ENCODE measurements around the gene TOP1. TPM values are rescaled to one million over a fixed set of nuclear protein-coding genes. Genes with fewer than 3 reads are reported as not detected.

The TOP1 gene
- polyA plus RNA-seq, 2 of the 4 experiments (the other 2 are of a cell fraction) = 20.8 to 70.6 TPM

DNA sequence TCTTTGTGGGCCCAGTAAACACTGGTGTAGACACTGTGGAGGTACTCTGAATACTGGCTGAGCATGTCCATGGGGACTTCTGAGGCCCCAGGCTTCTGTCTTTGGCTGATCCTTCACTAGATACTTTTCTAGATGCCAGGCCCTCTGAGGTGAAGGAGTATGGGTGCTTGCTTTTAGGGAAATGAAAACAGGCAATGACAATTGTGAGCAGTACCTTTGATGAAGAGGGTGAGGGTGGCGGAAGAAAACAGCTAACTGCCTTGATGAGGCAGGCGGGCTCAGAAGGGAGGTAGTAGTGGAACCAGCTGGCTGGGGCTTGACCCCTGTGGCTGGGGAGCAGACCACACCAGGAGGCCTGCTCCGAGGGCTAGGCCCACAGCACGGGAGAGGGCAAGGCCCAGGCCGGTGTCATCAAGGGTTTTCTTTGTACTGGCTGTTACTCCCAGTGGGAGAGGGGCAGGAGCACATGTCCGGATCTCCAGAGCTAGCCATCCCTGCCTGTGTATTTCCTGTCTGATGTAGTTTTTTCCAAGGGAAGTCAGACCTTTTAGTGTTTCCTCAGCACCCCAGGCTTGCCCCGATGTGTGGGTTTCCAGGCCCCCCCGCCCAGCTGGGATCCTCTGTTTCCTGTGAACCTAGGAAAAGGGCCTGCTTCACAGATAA, 112.7 kb downstream of the TOP1 start:
- Histone ChIP-seq H3K4me2 (no peak overlapping the region), H3K9me3 (no peaks in the 10 kb centered on the region), H3K4me1 (peaks cover 7% of the 10 kb centered on the region), H3K4me3 (no peak overlapping the region), H3K27ac (no peak overlapping the region)
- ATAC-seq (no peak), DNase-seq (ENCODE audit: low read depth in 1 of 2, low spot score in 1 of 2) (no peak), FAIRE-seq (no peak)
- 78% methylated on average over 8 of the region's 8 CpGs for WGBS (ENCODE audit: missing lambda C conversion rate)
- ChIA-PET POLR2A (no interaction called here), CTCF (interaction anchor here (0.8 to 2.9 kb wide), 3 partner anchors 17 to 199 kb away, joined by 3 to 18 read pairs (median 3); partner anchors contain the start of gene LPIN3)
- TF ChIP-seq BHLHE40 (IDR thresholded peaks at IDR 0.05; ENCODE audit: low read depth, low read length) (no peak), CEBPB (IDR thresholded peaks at IDR 0.05) (no peak), POLR2AphosphoS2 (conservative IDR thresholded peaks at IDR 0.05; ENCODE audit: low read length) (no peak), HEYL (CRISPR knock-in tag; IDR thresholded peaks at IDR 0.05) (no peak), KDM5A (IDR thresholded peaks at IDR 0.05) (no peak), MAZ (IDR thresholded peaks at IDR 0.05; ENCODE audit: borderline replicate concordance, low read depth, low read length) (no peak), GATA3 (IDR thresholded peaks at IDR 0.05; ENCODE audit: borderline replicate concordance) (no peak)

DNA sequence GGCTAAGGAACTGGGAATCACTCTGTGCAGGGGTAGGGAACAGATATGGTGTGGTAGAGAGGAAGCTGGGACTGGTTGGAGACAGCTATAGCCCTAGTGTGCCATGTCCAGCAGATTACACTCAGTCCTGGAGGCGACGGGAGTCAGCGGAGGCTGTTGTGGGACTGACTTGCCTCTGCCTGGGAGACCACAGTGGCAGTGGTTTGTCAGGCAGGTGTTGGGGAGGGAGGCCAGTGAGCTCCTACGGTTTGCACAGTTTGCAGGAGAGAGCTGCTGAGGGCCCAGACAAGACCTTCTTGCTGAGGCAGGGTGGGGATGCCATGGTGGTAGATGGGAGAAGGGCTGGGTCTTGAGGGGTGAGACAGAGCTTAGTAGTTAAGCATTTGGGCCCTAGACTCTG, 113.6 kb downstream of the TOP1 start:
- FAIRE-seq (no peak), ATAC-seq (no peak), DNase-seq (ENCODE audit: low read depth in 1 of 2, low spot score in 1 of 2) (no peak)
- CTCF ChIA-PET = interaction anchor here (1.3 to 2.9 kb wide), 3 partner anchors 16 to 198 kb away, joined by 3 to 18 read pairs (median 4); partner anchors contain the start of gene LPIN3
- Histone ChIP-seq H3K4me3 (no peak overlapping the region), H3K9me3 (no peaks in the 10 kb centered on the region), H3K27ac (no peak overlapping the region), H3K4me2 (no peak overlapping the region), H3K4me1 (peaks cover 7% of the 10 kb centered on the region)
- TF ChIP-seq NFE2L2 (conservative IDR thresholded peaks at IDR 0.05; ENCODE audit: low read length) (no peak), JUN (IDR thresholded peaks at IDR 0.05) (no peak), ZSCAN20 (CRISPR knock-in tag; IDR thresholded peaks at IDR 0.05) (no peak), POLR2A (IDR thresholded peaks at IDR 0.05; ENCODE audit: low read length) (no peak), RAD21 (conservative IDR thresholded peaks at IDR 0.05 in 1 of 2, IDR thresholded peaks at IDR 0.05 in 1 of 2) (no peak), FOSB (CRISPR knock-in tag; IDR thresholded peaks at IDR 0.05) (no peak)
- TF ChIP-seq, protein P1, sequence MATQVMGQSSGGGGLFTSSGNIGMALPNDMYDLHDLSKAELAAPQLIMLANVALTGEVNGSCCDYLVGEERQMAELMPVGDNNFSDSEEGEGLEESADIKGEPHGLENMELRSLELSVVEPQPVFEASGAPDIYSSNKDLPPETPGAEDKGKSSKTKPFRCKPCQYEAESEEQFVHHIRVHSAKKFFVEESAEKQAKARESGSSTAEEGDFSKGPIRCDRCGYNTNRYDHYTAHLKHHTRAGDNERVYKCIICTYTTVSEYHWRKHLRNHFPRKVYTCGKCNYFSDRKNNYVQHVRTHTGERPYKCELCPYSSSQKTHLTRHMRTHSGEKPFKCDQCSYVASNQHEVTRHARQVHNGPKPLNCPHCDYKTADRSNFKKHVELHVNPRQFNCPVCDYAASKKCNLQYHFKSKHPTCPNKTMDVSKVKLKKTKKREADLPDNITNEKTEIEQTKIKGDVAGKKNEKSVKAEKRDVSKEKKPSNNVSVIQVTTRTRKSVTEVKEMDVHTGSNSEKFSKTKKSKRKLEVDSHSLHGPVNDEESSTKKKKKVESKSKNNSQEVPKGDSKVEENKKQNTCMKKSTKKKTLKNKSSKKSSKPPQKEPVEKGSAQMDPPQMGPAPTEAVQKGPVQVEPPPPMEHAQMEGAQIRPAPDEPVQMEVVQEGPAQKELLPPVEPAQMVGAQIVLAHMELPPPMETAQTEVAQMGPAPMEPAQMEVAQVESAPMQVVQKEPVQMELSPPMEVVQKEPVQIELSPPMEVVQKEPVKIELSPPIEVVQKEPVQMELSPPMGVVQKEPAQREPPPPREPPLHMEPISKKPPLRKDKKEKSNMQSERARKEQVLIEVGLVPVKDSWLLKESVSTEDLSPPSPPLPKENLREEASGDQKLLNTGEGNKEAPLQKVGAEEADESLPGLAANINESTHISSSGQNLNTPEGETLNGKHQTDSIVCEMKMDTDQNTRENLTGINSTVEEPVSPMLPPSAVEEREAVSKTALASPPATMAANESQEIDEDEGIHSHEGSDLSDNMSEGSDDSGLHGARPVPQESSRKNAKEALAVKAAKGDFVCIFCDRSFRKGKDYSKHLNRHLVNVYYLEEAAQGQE (IDR thresholded peaks at IDR 0.05) = no peak
- TF ChIP-seq, protein P2, sequence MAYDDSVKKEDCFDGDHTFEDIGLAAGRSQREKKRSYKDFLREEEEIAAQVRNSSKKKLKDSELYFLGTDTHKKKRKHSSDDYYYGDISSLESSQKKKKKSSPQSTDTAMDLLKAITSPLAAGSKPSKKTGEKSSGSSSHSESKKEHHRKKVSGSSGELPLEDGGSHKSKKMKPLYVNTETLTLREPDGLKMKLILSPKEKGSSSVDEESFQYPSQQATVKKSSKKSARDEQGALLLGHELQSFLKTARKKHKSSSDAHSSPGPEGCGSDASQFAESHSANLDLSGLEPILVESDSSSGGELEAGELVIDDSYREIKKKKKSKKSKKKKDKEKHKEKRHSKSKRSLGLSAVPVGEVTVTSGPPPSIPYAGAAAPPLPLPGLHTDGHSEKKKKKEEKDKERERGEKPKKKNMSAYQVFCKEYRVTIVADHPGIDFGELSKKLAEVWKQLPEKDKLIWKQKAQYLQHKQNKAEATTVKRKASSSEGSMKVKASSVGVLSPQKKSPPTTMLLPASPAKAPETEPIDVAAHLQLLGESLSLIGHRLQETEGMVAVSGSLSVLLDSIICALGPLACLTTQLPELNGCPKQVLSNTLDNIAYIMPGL (CRISPR knock-in tag; IDR thresholded peaks at IDR 0.05; ENCODE audit: borderline replicate concordance) = no peak
- TF ChIP-seq, protein P3, sequence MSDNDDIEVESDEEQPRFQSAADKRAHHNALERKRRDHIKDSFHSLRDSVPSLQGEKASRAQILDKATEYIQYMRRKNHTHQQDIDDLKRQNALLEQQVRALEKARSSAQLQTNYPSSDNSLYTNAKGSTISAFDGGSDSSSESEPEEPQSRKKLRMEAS (IDR thresholded peaks at IDR 0.05) = no peak
- POLR2A ChIA-PET = interaction anchor here (0.7 kb wide), 2 partner anchors 11 to 201 kb away, joined by 3 to 4 read pairs; no protein-coding TSS in a partner anchor
- WGBS (ENCODE audit: missing lambda C conversion rate) = 94% methylated on average over 4 of the region's 4 CpGs

DNA sequence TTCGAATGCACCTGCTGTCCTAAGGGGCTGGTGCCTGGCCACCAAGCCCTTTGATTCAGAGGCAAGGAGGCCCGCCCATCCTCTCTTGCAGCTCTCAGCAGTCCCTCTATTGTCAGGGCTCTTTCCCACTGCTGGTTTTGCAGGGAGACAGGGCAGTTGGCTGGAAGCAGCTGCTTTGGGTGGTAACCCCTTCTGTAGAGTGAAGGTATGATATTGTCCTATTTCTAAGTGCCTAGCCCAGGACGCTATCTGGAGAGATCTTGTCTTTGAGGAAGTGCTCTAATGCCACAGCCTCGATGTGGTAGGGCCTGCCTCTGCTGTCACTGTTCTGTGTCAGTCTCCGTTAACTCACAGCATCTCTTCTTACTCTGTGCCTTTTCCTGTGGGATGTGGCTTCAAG, 114.3 kb downstream of the TOP1 start:
- POLR2A ChIA-PET = interaction anchor here (0.7 kb wide), 1 partner anchor 200 kb away, joined by 4 read pairs; no protein-coding TSS in a partner anchor
- Histone ChIP-seq H3K4me2 (no peak overlapping the region), H3K4me1 (peaks cover 7% of the 10 kb centered on the region), H3K9me3 (no peaks in the 10 kb centered on the region), H3K4me3 (no peak overlapping the region), H3K27ac (no peak overlapping the region)
- TF ChIP-seq HOXB13 (CRISPR knock-in tag; IDR thresholded peaks at IDR 0.05; ENCODE audit: low read depth) (no peak), HOXB5 (CRISPR knock-in tag; IDR thresholded peaks at IDR 0.05) (no peak), ZNF302 (CRISPR knock-in tag; IDR thresholded peaks at IDR 0.05) (no peak), NFE2L2 (conservative IDR thresholded peaks at IDR 0.05; ENCODE audit: low read length) (no peak), RNF2 (IDR thresholded peaks at IDR 0.05; ENCODE audit: borderline replicate concordance, low read depth) (no peak), RAD21 (conservative IDR thresholded peaks at IDR 0.05 in 1 of 2, IDR thresholded peaks at IDR 0.05 in 1 of 2) (no peak), ZSCAN20 (CRISPR knock-in tag; IDR thresholded peaks at IDR 0.05) (no peak), CHD4 (IDR thresholded peaks at IDR 0.05; ENCODE audit: borderline replicate concordance) (no peak), CHD2 (IDR thresholded peaks at IDR 0.05; ENCODE audit: low read length, partially characterized antibody) (no peak), ZFP36 (IDR thresholded peaks at IDR 0.05; ENCODE audit: borderline replicate concordance, partially characterized antibody) (no peak)
- TF ChIP-seq, protein P4, sequence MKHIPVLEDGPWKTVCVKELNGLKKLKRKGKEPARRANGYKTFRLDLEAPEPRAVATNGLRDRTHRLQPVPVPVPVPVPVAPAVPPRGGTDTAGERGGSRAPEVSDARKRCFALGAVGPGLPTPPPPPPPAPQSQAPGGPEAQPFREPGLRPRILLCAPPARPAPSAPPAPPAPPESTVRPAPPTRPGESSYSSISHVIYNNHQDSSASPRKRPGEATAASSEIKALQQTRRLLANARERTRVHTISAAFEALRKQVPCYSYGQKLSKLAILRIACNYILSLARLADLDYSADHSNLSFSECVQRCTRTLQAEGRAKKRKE (CRISPR knock-in tag; IDR thresholded peaks at IDR 0.05; ENCODE audit: low read depth) = no peak
- FAIRE-seq (no peak), DNase-seq (ENCODE audit: low read depth in 1 of 2, low spot score in 1 of 2) (no peak), ATAC-seq (no peak)
- WGBS (ENCODE audit: missing lambda C conversion rate) = 75% methylated on average over 5 of the region's 5 CpGs
- CTCF ChIA-PET = interaction anchor here (1.3 to 2.9 kb wide), 3 partner anchors 30 to 198 kb away, joined by 3 to 18 read pairs (median 4); partner anchors contain the start of gene LPIN3

Data from A549 (cell line).